Neural crest cell (in vitro differentiated cells): ENCODE data around the gene CLEC11A. TPM values are rescaled to one million over a fixed set of nuclear protein-coding genes. Genes with fewer than 3 reads are reported as not detected.

Experiments
- DNase-seq: peaks from one replicate; pipeline ENCODE4 v3.0.0; 2021; ENCODE audit warnings: low read depth, mixed read lengths, low spot score
- H3K27ac Mint-ChIP-seq: one replicate; pipeline ENCODE4 v1.8.0; 2021; ENCODE audit warnings: mild to moderate bottlenecking, mixed read lengths; ENCODE audit not compliant: unreplicated experiment
- H3K27me3 Mint-ChIP-seq: 2 replicates; pipeline ENCODE4 v1.8.0; 2021; ENCODE audit warnings: low read depth, mild to moderate bottlenecking, mixed read lengths
- H3K36me3 Mint-ChIP-seq: 2 replicates; pipeline ENCODE4 v1.8.0; 2021; ENCODE audit warnings: low read depth, mild to moderate bottlenecking, mixed read lengths
- H3K4me1 Mint-ChIP-seq: 2 replicates; pipeline ENCODE4 v1.8.0; 2021; ENCODE audit warnings: mixed read lengths
- H3K4me3 Mint-ChIP-seq: one replicate; pipeline ENCODE4 v1.8.0; 2021; ENCODE audit warnings: mild to moderate bottlenecking, mixed read lengths
- H3K9me3 Mint-ChIP-seq: 2 replicates; pipeline ENCODE4 v1.8.0; 2021; ENCODE audit warnings: mixed read lengths
- total RNA-seq: library from RNA; stranded (reverse); gene quantifications from 2 replicates; pipeline ENCODE4 v1.2.1, GENCODE V29; 2021
- TF ChIP-seq, protein P1 (sequence below): fragments of 200-600 bp; sonication (generic); conservative IDR thresholded peaks from 2 replicates; pipeline ENCODE4 v1.5.0; 2021; ENCODE audit warnings: antibody characterized with exemption, mild to moderate bottlenecking

The CLEC11A gene
- total RNA-seq, 1 donor from 2014 or later, result 7.9 TPM

DNA sequence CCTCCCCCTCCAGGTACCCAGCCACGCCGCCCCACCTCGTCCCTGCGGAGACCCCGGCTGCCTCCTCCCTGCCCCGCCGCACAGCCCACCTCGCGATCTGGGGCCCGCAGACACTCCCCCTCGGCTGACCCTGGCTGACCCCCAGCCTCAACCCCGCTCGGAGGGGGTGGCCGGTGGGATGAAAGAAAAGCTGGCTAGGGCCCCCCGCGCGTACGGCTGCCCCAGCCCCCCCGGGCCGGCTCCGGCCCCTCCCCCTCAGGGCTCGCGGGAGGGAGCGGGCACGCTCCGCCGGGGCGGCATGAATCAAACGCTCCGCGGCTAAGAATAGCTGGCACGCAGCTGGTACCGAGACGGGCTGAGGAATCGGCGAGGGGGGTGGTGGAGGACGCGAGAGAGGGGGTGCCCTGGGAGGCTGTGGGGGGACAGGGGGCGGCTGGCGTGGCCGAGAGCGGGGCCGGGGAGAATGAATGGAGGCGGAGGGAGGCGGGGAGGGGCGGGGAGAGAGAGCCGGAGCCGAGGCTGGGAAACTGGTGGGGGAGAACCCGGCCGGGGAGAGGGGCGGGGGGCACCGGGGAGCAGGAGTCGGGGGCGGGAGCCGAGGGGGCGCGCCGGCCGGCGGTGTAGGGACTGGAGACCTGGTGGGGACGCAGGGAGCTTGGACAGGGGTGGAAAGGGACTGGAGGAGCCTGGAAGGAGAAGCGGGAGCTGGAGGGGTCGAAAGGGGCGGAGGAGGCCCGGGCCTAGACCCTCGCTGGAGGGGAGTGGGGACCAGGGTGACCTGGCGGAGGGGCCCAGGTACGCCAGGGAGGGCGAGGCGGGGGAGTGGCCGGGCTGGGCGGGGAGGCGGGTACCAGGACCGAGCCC, 4.7 kb upstream of the CLEC11A start:
- no peak overlapping the region for H3K4me3 Mint-ChIP-seq
- peaks cover 50% of the 10 kb centered on the region for H3K27me3 Mint-ChIP-seq

GRCh38 chr19:50719119-50719435, 4.1 kb upstream of the CLEC11A start:
- Mint-ChIP-seq H3K36me3 (no peaks in the 10 kb centered on the region), H3K27me3 (peaks cover 53% of the 10 kb centered on the region), H3K27ac (no peak overlapping the region), H3K4me3 (no peak overlapping the region), H3K9me3 (no peaks in the 10 kb centered on the region), H3K4me1 (peaks cover 19% of the 10 kb centered on the region)
- no peak for DNase-seq
- TF ChIP-seq, protein P1, sequence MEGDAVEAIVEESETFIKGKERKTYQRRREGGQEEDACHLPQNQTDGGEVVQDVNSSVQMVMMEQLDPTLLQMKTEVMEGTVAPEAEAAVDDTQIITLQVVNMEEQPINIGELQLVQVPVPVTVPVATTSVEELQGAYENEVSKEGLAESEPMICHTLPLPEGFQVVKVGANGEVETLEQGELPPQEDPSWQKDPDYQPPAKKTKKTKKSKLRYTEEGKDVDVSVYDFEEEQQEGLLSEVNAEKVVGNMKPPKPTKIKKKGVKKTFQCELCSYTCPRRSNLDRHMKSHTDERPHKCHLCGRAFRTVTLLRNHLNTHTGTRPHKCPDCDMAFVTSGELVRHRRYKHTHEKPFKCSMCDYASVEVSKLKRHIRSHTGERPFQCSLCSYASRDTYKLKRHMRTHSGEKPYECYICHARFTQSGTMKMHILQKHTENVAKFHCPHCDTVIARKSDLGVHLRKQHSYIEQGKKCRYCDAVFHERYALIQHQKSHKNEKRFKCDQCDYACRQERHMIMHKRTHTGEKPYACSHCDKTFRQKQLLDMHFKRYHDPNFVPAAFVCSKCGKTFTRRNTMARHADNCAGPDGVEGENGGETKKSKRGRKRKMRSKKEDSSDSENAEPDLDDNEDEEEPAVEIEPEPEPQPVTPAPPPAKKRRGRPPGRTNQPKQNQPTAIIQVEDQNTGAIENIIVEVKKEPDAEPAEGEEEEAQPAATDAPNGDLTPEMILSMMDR, result no peak

More for the DNA sequence above, 4.7 kb upstream of the CLEC11A start:
- Mint-ChIP-seq H3K9me3 (no peaks in the 10 kb centered on the region), H3K36me3 (no peaks in the 10 kb centered on the region), H3K4me1 (peaks cover 19% of the 10 kb centered on the region), H3K27ac (no peak overlapping the region)
- no peak for DNase-seq
- TF ChIP-seq, protein P1, result no peak

DNA sequence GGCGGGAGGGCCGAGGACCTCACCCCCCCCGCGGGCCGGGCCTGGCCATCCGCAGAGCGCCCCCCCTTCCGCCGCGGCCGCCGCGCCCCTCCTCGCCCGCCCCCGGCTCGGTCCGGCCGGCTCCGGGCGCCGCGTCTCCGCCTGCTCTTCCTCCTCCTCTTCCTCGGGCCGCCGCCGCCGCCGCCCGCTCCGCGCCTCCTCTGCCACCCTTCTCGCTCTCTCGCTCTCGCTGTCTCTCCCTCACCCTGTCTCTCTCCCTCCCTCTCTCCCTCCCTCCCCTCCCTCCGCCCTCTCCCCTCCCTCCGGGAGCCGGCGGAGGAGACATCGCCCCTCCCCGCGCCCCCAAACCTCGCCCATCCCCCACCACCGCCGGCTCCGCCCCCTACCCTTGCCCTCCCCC, 3.6 kb upstream of the CLEC11A start, which contains the start of gene SHANK1:
Gene SHANK1 (minus strand): TSS at position 237 of the 400 bp plus-strand sequence. CDS start 2,883 bp downstream, outside the sequence.
- peaks cover 19% of the 10 kb centered on the region for H3K4me1 Mint-ChIP-seq
- no peak for DNase-seq
- peak within 1 kb of the TSS; percentile 53 for H3K27ac Mint-ChIP-seq
- H3K36me3 Mint-ChIP-seq, result no peaks in the 10 kb centered on the region
- H3K9me3 Mint-ChIP-seq, result no peaks in the 10 kb centered on the region
- peak within 1 kb of the TSS; percentile 85 for H3K4me3 Mint-ChIP-seq
- H3K27me3 Mint-ChIP-seq, result peaks cover 53% of the 10 kb centered on the region
- TF ChIP-seq, protein P1, result no peak

- Mint-ChIP-seq H3K4me1 (peaks cover 19% of the 10 kb centered on the region), H3K27ac (peak overlapping the region; percentile 53), H3K27me3 (peaks cover 47% of the 10 kb centered on the region), H3K9me3 (no peaks in the 10 kb centered on the region), H3K4me3 (peak overlapping the region; percentile 85), H3K36me3 (no peaks in the 10 kb centered on the region)
- no peak for DNase-seq
- TF ChIP-seq, protein P1, result no peak
Measured at GRCh38 chr19:50720181-50720920, 2.8 kb upstream of the CLEC11A start.

- Mint-ChIP-seq H3K4me1 (peaks cover 25% of the 10 kb centered on the region), H3K27me3 (peaks cover 42% of the 10 kb centered on the region)
Measured at GRCh38 chr19:50720921-50721381, 2.2 kb upstream of the CLEC11A start.

More at GRCh38 chr19:50720921-50721381, 2.2 kb upstream of the CLEC11A start:
- H3K27ac Mint-ChIP-seq, result no peak overlapping the region
- H3K36me3 Mint-ChIP-seq, result no peaks in the 10 kb centered on the region
- TF ChIP-seq, protein P1, result no peak
- H3K9me3 Mint-ChIP-seq, result no peaks in the 10 kb centered on the region
- no peak for DNase-seq
- peak overlapping the region; percentile 85 for H3K4me3 Mint-ChIP-seq
